ENCODE results near the gene SLC7A9.

Gene SLC7A9

DNA sequence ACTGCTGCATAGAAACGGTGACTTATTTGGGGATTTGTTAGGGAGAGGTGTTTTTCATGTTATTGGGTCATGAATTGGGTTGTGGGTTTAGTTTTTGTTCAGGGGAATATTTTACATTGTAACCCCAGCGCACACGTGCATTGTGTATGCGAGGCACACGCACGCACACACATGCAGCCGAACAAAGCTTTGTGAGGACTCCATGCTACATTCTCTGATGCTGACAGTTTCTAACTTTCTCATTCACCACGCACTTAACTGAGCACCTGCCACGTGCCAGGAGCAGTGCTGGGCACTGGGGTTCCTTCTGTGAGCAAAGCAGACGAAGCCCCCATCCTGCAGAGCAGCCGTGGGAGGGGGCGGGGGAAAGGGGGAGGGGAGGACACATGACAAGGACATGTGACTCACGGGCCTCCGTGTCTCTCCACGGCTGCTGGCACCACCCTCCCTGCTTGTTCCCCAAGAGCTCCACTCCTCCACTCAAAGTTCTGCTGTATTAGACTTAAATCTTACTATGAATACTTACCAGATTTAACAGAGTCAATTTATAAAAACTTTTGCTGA is 55.6 kb downstream of the SLC7A9 start:
- Histone ChIP-seq H3K27ac (ENCODE audit: low read depth, low read length) (no peak overlapping the region), H3K4me1 (ENCODE audit: control insufficient read depth, insufficient read depth, low read length) (peaks cover 16% of the 10 kb centered on the region), H3K36me3 (ENCODE audit: control insufficient read depth, insufficient read depth, low read length) (no peaks in the 10 kb centered on the region)

DNA sequence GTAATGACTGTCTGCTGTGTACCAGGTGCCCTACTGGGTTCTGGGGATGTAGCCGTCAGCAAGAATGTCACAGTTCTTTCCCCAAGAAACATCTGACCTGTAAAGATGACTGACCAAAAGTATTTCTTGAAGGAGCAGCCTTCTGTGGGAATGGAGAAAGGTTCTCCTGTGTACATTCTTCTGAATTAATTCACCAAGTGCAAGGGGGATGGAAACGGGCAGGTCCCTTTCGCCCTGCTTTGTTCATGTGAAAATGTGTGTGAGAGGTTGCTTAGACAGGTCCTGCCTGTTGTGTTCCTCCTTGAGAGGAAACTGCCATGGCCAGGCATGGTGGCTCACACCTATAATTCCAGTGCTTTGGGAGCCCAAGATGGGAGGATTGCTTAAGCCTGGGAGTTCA is 57.0 kb downstream of the SLC7A9 start:
- H3K9ac ChIP-seq (ENCODE audit: low read length): no peak overlapping the region
- no peaks in the 10 kb centered on the region for H3K27me3 ChIP-seq (ENCODE audit: control insufficient read depth, insufficient read depth, low read length)
- no peak overlapping the region for H3K27ac ChIP-seq (ENCODE audit: low read depth, low read length)
- H3K4me3 ChIP-seq (ENCODE audit: low read depth, low read length): no peak overlapping the region
- no peaks in the 10 kb centered on the region for H3K36me3 ChIP-seq (ENCODE audit: control insufficient read depth, insufficient read depth, low read length)
- peaks cover 16% of the 10 kb centered on the region for H3K4me1 ChIP-seq (ENCODE audit: control insufficient read depth, insufficient read depth, low read length)
- no peaks in the 10 kb centered on the region for H3K9me3 ChIP-seq (ENCODE audit: control insufficient read depth, insufficient read depth, low read depth, low read length)

More for the DNA sequence above, 55.6 kb downstream of the SLC7A9 start:
- no peak overlapping the region for H3K9ac ChIP-seq (ENCODE audit: low read length)
- H3K27me3 ChIP-seq (ENCODE audit: control insufficient read depth, insufficient read depth, low read length): no peaks in the 10 kb centered on the region
- no peak overlapping the region for H3K4me3 ChIP-seq (ENCODE audit: low read depth, low read length)
- H3K9me3 ChIP-seq (ENCODE audit: control insufficient read depth, insufficient read depth, low read depth, low read length): no peaks in the 10 kb centered on the region

DNA sequence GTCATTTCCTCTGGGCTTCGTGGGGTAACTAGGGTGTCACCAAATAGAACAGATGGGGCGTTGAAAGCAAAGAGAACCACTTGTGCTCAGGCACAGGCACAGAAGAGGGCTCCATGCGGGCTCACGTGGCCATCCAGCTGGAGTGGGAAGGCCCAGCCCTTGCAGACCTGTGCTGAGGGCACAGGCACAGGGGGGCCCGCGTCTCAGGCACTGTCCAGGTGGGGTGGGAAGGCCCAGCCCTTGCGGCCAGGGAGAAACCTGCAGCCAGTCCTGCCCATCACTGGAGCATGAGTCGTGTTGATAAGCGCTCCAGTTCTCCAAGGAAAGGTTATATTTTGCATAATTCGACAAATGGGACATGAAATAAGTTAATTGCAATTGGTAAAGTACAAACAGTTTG is 57.5 kb downstream of the SLC7A9 start:
- Histone ChIP-seq H3K36me3 (ENCODE audit: control insufficient read depth, insufficient read depth, low read length) (no peaks in the 10 kb centered on the region), H3K27me3 (ENCODE audit: control insufficient read depth, insufficient read depth, low read length) (no peaks in the 10 kb centered on the region), H3K4me3 (ENCODE audit: low read depth, low read length) (no peak overlapping the region), H3K9ac (ENCODE audit: low read length) (no peak overlapping the region), H3K27ac (ENCODE audit: low read depth, low read length) (no peak overlapping the region), H3K9me3 (ENCODE audit: control insufficient read depth, insufficient read depth, low read depth, low read length) (no peaks in the 10 kb centered on the region), H3K4me1 (ENCODE audit: control insufficient read depth, insufficient read depth, low read length) (peaks cover 11% of the 10 kb centered on the region)

DNA sequence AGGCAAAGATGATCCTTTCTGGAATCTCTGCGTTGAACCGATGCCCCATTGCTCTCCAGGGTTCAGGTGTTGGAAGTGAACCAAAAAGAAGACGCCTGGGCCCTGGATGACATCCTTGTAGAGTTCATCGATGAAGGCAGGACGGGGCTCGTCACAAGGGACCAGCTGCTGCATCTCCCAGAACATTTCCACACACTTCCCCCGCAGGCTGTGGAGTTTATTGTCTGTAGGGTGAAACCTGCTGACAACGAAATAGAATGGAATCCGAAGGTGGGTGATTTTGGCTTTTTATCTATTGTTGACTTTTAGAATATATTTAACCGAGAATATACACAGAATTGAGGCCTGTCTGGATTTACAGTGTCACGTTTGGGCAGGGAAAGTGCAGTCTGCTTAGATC is 58.4 kb downstream of the SLC7A9 start:
- no peaks in the 10 kb centered on the region for H3K9me3 ChIP-seq (ENCODE audit: control insufficient read depth, insufficient read depth, low read depth, low read length)
- H3K4me3 ChIP-seq (ENCODE audit: low read depth, low read length): no peak overlapping the region
- peaks cover 2% of the 10 kb centered on the region for H3K4me1 ChIP-seq (ENCODE audit: control insufficient read depth, insufficient read depth, low read length)
- no peak overlapping the region for H3K27ac ChIP-seq (ENCODE audit: low read depth, low read length)
- no peaks in the 10 kb centered on the region for H3K27me3 ChIP-seq (ENCODE audit: control insufficient read depth, insufficient read depth, low read length)
- H3K9ac ChIP-seq (ENCODE audit: low read length): no peak overlapping the region
- no peaks in the 10 kb centered on the region for H3K36me3 ChIP-seq (ENCODE audit: control insufficient read depth, insufficient read depth, low read length)

DNA sequence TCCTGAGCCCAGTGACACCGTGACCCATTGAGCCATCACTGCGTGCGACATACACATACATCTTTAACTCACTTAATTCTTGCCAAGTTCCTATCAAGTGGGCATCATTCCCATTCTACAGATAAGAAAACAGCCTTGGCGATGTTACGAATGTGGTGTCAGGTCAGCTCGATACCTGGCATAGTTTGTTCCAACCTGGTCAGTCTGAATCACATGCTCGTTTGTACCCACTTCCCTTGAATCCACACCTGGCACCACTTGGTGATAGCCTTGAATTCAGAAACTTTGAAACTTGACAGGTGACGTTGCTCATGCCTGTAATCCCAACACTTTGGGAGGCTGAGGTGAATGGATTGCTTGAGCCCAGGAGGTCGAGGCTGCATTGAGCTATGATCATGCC is 59.1 kb downstream of the SLC7A9 start:
- H3K27ac ChIP-seq (ENCODE audit: low read depth, low read length): no peak overlapping the region
- no peaks in the 10 kb centered on the region for H3K4me1 ChIP-seq (ENCODE audit: control insufficient read depth, insufficient read depth, low read length)
- H3K9me3 ChIP-seq (ENCODE audit: control insufficient read depth, insufficient read depth, low read depth, low read length): no peaks in the 10 kb centered on the region
- H3K36me3 ChIP-seq (ENCODE audit: control insufficient read depth, insufficient read depth, low read length): no peaks in the 10 kb centered on the region
- H3K9ac ChIP-seq (ENCODE audit: low read length): no peak overlapping the region
- H3K4me3 ChIP-seq (ENCODE audit: low read depth, low read length): no peak overlapping the region
- no peaks in the 10 kb centered on the region for H3K27me3 ChIP-seq (ENCODE audit: control insufficient read depth, insufficient read depth, low read length)

DNA sequence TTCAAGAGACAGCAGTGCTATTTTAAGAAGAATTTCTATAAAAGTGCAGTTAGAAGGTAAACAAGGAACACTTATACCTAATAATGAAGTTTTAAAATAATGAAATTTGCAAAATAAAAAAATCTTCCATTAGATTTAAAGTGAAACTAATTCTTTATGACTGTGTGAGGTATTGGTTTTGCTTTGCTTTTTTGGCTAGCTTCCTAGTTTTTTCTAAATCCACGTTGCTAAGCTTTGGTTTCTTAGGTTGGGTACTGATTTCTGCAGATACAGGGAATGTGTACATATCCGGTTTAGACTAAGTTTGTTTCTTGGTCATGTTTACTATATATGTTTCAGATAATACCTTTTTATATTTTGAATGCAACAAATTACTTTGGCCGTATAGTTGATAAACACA is 59.8 kb downstream of the SLC7A9 start:
- Histone ChIP-seq H3K9me3 (ENCODE audit: control insufficient read depth, insufficient read depth, low read depth, low read length) (no peaks in the 10 kb centered on the region), H3K36me3 (ENCODE audit: control insufficient read depth, insufficient read depth, low read length) (no peaks in the 10 kb centered on the region), H3K4me1 (ENCODE audit: control insufficient read depth, insufficient read depth, low read length) (no peaks in the 10 kb centered on the region), H3K4me3 (ENCODE audit: low read depth, low read length) (no peak overlapping the region), H3K9ac (ENCODE audit: low read length) (no peak overlapping the region), H3K27ac (ENCODE audit: low read depth, low read length) (no peak overlapping the region), H3K27me3 (ENCODE audit: control insufficient read depth, insufficient read depth, low read length) (no peaks in the 10 kb centered on the region)

DNA sequence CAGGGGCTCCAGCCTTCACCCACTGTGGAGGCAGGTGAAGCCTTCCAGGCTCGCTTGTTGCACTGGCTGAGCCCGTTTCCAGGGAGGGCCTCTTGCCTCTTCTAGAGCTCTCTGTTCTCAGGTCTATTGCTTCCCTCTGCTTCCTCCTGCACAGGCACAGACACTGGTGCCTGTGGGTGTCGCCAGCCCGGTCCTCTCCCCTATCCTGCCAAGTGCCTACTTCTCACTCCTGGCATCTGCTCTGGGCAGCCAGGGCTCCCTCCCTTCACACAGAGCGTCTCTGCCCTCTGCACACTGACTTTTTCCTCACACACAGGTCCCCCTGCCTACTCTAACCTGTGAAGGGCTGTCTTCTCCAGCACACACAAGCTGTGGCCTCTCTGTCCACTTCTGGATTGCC is 60.3 kb downstream of the SLC7A9 start:
- Histone ChIP-seq H3K9me3 (ENCODE audit: control insufficient read depth, insufficient read depth, low read depth, low read length) (no peaks in the 10 kb centered on the region), H3K27ac (ENCODE audit: low read depth, low read length) (no peak overlapping the region), H3K4me1 (ENCODE audit: control insufficient read depth, insufficient read depth, low read length) (no peaks in the 10 kb centered on the region), H3K27me3 (ENCODE audit: control insufficient read depth, insufficient read depth, low read length) (no peaks in the 10 kb centered on the region), H3K4me3 (ENCODE audit: low read depth, low read length) (no peak overlapping the region), H3K36me3 (ENCODE audit: control insufficient read depth, insufficient read depth, low read length) (no peaks in the 10 kb centered on the region), H3K9ac (ENCODE audit: low read length) (no peak overlapping the region)

DNA sequence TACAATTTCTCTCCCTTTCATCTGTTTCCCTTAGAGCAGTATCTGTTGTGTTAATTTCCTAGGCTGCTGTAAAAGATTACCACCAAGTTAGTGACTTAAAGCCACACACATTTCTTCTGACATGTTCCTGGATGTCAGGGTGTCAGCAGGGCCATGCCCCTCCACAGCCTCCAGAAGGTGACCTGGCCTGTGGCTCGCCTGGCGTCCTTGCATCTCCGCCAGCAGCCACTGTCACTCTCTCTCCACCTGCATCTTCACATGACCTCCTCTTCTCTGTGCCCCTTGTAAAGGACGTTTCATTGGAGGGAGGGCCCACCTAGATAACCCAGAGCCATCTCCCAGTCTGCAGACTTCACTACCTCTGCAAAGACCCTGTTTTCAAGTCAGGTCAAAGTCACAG is 61.3 kb downstream of the SLC7A9 start:
- no peaks in the 10 kb centered on the region for H3K36me3 ChIP-seq (ENCODE audit: control insufficient read depth, insufficient read depth, low read length)
- H3K4me3 ChIP-seq (ENCODE audit: low read depth, low read length): no peak overlapping the region
- H3K9me3 ChIP-seq (ENCODE audit: control insufficient read depth, insufficient read depth, low read depth, low read length): no peaks in the 10 kb centered on the region
- no peaks in the 10 kb centered on the region for H3K4me1 ChIP-seq (ENCODE audit: control insufficient read depth, insufficient read depth, low read length)
- H3K9ac ChIP-seq (ENCODE audit: low read length): no peak overlapping the region
- H3K27me3 ChIP-seq (ENCODE audit: control insufficient read depth, insufficient read depth, low read length): no peaks in the 10 kb centered on the region
- no peak overlapping the region for H3K27ac ChIP-seq (ENCODE audit: low read depth, low read length)

DNA sequence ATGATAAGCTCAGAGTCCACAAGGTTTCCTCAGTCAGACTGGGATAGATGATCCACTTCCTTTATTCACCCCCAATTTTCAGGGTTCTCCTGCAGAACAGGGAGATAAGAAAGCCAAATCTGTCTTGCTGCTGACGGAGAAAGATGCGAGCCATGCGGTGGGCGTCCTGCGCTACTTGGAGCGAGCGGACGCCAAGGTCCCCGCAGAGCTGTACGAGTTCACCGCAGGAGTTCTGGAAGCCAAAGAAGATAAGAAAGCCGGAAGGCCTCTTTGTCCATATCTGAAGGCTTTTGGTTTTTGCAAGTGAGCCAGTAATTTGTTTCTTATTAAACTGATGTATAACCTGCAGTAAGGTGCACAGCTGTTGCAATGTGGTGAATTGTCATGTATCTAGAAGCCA is 66.7 kb downstream of the SLC7A9 start:
- H3K9me3 ChIP-seq (ENCODE audit: control insufficient read depth, insufficient read depth, low read depth, low read length): no peaks in the 10 kb centered on the region
- H3K27ac ChIP-seq (ENCODE audit: low read depth, low read length): no peak overlapping the region
- H3K27me3 ChIP-seq (ENCODE audit: control insufficient read depth, insufficient read depth, low read length): no peaks in the 10 kb centered on the region
- H3K9ac ChIP-seq (ENCODE audit: low read length): no peak overlapping the region
- no peak overlapping the region for H3K4me3 ChIP-seq (ENCODE audit: low read depth, low read length)
- H3K4me1 ChIP-seq (ENCODE audit: control insufficient read depth, insufficient read depth, low read length): peaks cover 3% of the 10 kb centered on the region; the same call in 1 of the 2 replicates
- no peaks in the 10 kb centered on the region for H3K36me3 ChIP-seq (ENCODE audit: control insufficient read depth, insufficient read depth, low read length)

DNA sequence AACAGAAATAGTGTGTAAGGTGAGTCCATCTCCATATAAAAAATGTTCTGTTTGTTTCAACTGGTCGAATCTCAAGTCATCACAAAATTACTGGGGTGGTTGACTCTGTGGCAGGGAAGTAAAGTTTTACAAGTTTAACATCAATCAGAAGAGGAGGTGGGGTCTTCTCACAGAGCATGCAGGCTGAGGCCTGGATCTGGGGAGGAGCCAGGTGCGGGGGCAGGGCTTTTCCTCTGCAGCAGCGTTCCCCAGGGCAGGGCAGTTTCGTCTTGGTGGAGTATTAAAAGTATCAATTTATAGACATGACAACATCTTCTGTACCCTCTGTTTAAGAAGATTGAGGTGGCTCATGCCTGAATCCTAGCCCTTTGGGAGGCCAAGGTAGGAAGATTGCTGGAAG is 68.8 kb downstream of the SLC7A9 start:
- Histone ChIP-seq H3K27me3 (ENCODE audit: control insufficient read depth, insufficient read depth, low read length) (no peaks in the 10 kb centered on the region), H3K4me3 (ENCODE audit: low read depth, low read length) (no peak overlapping the region), H3K9ac (ENCODE audit: low read length) (no peak overlapping the region), H3K4me1 (ENCODE audit: control insufficient read depth, insufficient read depth, low read length) (peaks cover 3% of the 10 kb centered on the region; the same call in 1 of the 2 replicates), H3K9me3 (ENCODE audit: control insufficient read depth, insufficient read depth, low read depth, low read length) (no peaks in the 10 kb centered on the region), H3K36me3 (ENCODE audit: control insufficient read depth, insufficient read depth, low read length) (no peaks in the 10 kb centered on the region), H3K27ac (ENCODE audit: low read depth, low read length) (no peak overlapping the region)

DNA sequence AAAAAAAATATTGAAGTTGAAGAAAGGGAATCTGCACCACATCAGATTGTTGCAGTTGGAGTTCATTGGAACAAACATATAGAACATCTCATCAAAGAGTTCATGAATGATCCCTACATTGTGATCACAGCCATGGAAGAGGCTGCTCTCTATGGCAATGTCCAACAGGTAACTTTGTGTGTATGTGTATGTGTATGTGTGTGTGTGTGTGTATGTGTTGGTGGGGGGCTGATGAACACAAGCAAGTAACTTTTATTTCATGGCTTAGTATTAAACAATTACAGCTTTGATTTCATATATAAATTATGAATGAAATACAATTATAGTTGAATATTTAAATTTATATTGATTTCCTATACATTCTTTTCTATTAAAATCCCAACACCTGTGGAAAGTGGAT is 69.4 kb downstream of the SLC7A9 start:
- no peaks in the 10 kb centered on the region for H3K36me3 ChIP-seq (ENCODE audit: control insufficient read depth, insufficient read depth, low read length)
- peaks cover 3% of the 10 kb centered on the region; the same call in 1 of the 2 replicates for H3K4me1 ChIP-seq (ENCODE audit: control insufficient read depth, insufficient read depth, low read length)
- H3K9ac ChIP-seq (ENCODE audit: low read length): no peak overlapping the region
- H3K4me3 ChIP-seq (ENCODE audit: low read depth, low read length): no peak overlapping the region
- no peaks in the 10 kb centered on the region for H3K9me3 ChIP-seq (ENCODE audit: control insufficient read depth, insufficient read depth, low read depth, low read length)
- no peak overlapping the region for H3K27ac ChIP-seq (ENCODE audit: low read depth, low read length)
- H3K27me3 ChIP-seq (ENCODE audit: control insufficient read depth, insufficient read depth, low read length): no peaks in the 10 kb centered on the region

DNA sequence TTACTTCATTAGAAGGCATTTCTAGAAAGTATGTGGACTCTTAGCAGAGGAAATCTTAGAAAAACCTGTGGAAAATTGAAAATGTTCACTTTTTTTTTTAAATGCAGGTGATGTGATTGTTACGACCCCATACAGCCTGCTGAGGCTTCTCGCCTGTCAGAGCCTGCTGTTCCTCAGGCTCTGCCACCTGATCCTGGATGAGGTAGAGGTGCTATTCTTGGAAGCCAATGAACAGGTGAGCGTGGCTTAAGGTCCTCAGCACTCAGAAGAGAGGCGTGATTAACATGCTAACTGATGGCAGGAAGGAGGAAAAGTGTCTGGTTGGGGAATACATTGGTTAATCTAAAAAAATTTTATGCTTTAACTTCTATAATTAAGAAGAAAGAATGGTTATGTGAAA is 71.4 kb downstream of the SLC7A9 start:
- H3K27ac ChIP-seq (ENCODE audit: low read depth, low read length): no peak overlapping the region
- no peak overlapping the region for H3K4me3 ChIP-seq (ENCODE audit: low read depth, low read length)
- H3K4me1 ChIP-seq (ENCODE audit: control insufficient read depth, insufficient read depth, low read length): peaks cover 3% of the 10 kb centered on the region; the same call in 1 of the 2 replicates
- H3K9me3 ChIP-seq (ENCODE audit: control insufficient read depth, insufficient read depth, low read depth, low read length): no peaks in the 10 kb centered on the region
- no peaks in the 10 kb centered on the region for H3K27me3 ChIP-seq (ENCODE audit: control insufficient read depth, insufficient read depth, low read length)
- H3K36me3 ChIP-seq (ENCODE audit: control insufficient read depth, insufficient read depth, low read length): no peaks in the 10 kb centered on the region
- H3K9ac ChIP-seq (ENCODE audit: low read length): no peak overlapping the region
